HG03575 (cell line): ENCODE measurements around the gene LAMTOR3.
"Not testable (repeated sequence)": the region's sequence is repeated elsewhere in the genome, so short reads cannot be mapped to it uniquely, and the experiment has no call there.

ENCODE experiments used
- ATAC-seq: cut with Tn5 transposase; IDR thresholded peaks from one replicate; pipeline ENCODE4 v1.9.1; 2021; ENCODE audit not compliant: unreplicated experiment, insufficient number of reproducible peaks, low FRiP score; ENCODE audit errors: extremely low read depth

Gene LAMTOR3

GRCh38 chr4:99835942-99836341 lies 58.3 kb downstream of the LAMTOR3 start:
- no peak for ATAC-seq

GRCh38 chr4:99834569-99834968 lies 59.7 kb downstream of the LAMTOR3 start:
- no peak for ATAC-seq

- no peak for ATAC-seq
Observed at GRCh38 chr4:99833756-99834155, 60.5 kb downstream of the LAMTOR3 start.

GRCh38 chr4:99832758-99833157 lies 61.5 kb downstream of the LAMTOR3 start:
- no peak for ATAC-seq

- no peak for ATAC-seq
Observed at GRCh38 chr4:99832321-99832720, 61.9 kb downstream of the LAMTOR3 start.

DNA sequence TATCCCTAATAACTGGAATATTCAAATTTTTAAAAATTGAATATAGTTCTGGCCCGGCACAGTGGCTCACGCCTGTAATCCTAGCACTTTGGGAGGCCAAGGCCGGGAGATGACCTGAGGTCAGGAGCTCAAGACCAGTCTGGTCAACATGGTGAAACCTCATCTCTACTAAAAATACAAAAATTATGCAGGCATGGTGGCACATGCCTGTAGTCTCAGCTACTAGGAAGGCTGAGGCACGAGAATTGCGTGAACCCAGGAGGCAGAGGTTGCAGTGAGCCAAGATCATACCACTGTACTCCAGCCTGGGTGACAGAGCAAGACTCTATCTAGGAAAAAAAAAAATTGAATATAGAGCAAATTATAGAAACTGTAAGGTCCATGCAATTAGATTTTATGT lies 64.2 kb downstream of the LAMTOR3 start:
- ATAC-seq, result not testable (repeated sequence)

DNA sequence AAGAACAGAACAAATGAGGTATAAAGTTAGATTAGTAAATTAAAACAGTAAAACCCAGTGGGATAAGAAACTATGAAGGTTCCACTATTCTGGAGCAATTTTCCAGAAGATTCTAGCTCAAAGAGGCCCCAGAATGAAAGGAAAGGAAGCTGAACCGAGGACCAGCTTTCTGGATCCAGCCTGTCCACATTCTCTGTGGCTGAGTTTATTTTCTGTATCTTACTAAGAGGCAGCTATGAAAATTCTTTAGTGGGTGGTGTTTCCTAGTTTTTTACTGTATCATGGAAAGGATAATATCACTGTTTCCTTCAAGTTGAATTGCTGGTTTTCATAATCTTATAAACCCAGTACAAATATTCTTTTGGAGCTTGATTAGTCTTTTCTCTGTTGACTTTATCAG lies 65.8 kb downstream of the LAMTOR3 start:
- ATAC-seq, result no peak
